ENCODE measurements around the gene SLC17A2.
"Not testable (repeated sequence)": the region's sequence is repeated elsewhere in the genome, so short reads cannot be mapped to it uniquely, and the experiment has no call there.

The SLC17A2 gene

GRCh38 chr6:25951296-25952032 is 21.0 kb upstream of the SLC17A2 start:
- Histone ChIP-seq H3K4me3 (ENCODE audit: low read length) (no peak overlapping the region), H3F3A (ENCODE audit: control insufficient read depth, insufficient read depth) (no peaks in the 10 kb centered on the region), H3K4me1 (ENCODE audit: control insufficient read depth, low read length) (peaks cover 6% of the 10 kb centered on the region), H3K27me3 (ENCODE audit: control insufficient read depth, low read length) (no peaks in the 10 kb centered on the region), H3K9me2 (replicated peaks; ENCODE audit: control insufficient read depth, low read length) (no peaks in the 10 kb centered on the region), H3K9me3 (ENCODE audit: control insufficient read depth, insufficient read depth, low read length) (no peaks in the 10 kb centered on the region), H3K36me3 (ENCODE audit: control insufficient read depth, low read length) (no peaks in the 10 kb centered on the region), H3K4me2 (ENCODE audit: low read length) (no peak overlapping the region), H3K79me2 (ENCODE audit: control insufficient read depth, low read length) (no peaks in the 10 kb centered on the region), H4K20me1 (ENCODE audit: control insufficient read depth, insufficient read depth, low read depth, low read length) (no peaks in the 10 kb centered on the region), H3K27ac (ENCODE audit: low read depth, low read length) (no peak overlapping the region)
- TF ChIP-seq CTCF (IDR thresholded peaks at IDR 0.05; ENCODE audit: low read depth, low read length, poor library complexity, severe bottlenecking) (no peak), EZH2phosphoT487 (IDR thresholded peaks at IDR 0.05; ENCODE audit: borderline replicate concordance, low read length) (no peak)

- peaks cover 9% of the 10 kb centered on the region for H3K4me1 ChIP-seq (ENCODE audit: control insufficient read depth, low read length)
- no peak overlapping the region for H3K27ac ChIP-seq (ENCODE audit: low read depth, low read length)
- no peaks in the 10 kb centered on the region for H3K9me2 ChIP-seq (replicated peaks; ENCODE audit: control insufficient read depth, low read length)
- H3K4me3 ChIP-seq (ENCODE audit: low read length) = no peak overlapping the region
- TF ChIP-seq EZH2phosphoT487 (IDR thresholded peaks at IDR 0.05; ENCODE audit: borderline replicate concordance, low read length) (no peak), CTCF (IDR thresholded peaks at IDR 0.05; ENCODE audit: low read depth, low read length, poor library complexity, severe bottlenecking) (no peak)
- no peaks in the 10 kb centered on the region for H3F3A ChIP-seq (ENCODE audit: control insufficient read depth, insufficient read depth)
- no peaks in the 10 kb centered on the region for H3K36me3 ChIP-seq (ENCODE audit: control insufficient read depth, low read length)
- peaks cover 8% of the 10 kb centered on the region for H3K9me3 ChIP-seq (ENCODE audit: control insufficient read depth, insufficient read depth, low read length)
- no peaks in the 10 kb centered on the region for H3K79me2 ChIP-seq (ENCODE audit: control insufficient read depth, low read length)
- H4K20me1 ChIP-seq (ENCODE audit: control insufficient read depth, insufficient read depth, low read depth, low read length) = no peaks in the 10 kb centered on the region
- H3K4me2 ChIP-seq (ENCODE audit: low read length) = no peak overlapping the region
- no peaks in the 10 kb centered on the region for H3K27me3 ChIP-seq (ENCODE audit: control insufficient read depth, low read length)
These were observed 19.8 kb upstream of the SLC17A2 start for GRCh38 chr6:25950297-25950696.

- Histone ChIP-seq H3K4me3 (ENCODE audit: low read length) (no peak overlapping the region), H3K4me2 (ENCODE audit: low read length) (no peak overlapping the region), H3K9me3 (ENCODE audit: control insufficient read depth, insufficient read depth, low read length) (peaks cover 12% of the 10 kb centered on the region), H3F3A (ENCODE audit: control insufficient read depth, insufficient read depth) (no peaks in the 10 kb centered on the region), H4K20me1 (ENCODE audit: control insufficient read depth, insufficient read depth, low read depth, low read length) (no peaks in the 10 kb centered on the region), H3K36me3 (ENCODE audit: control insufficient read depth, low read length) (no peaks in the 10 kb centered on the region), H3K4me1 (ENCODE audit: control insufficient read depth, low read length) (peaks cover 11% of the 10 kb centered on the region), H3K27ac (ENCODE audit: low read depth, low read length) (no peak overlapping the region), H3K9me2 (replicated peaks; ENCODE audit: control insufficient read depth, low read length) (no peaks in the 10 kb centered on the region), H3K79me2 (ENCODE audit: control insufficient read depth, low read length) (no peaks in the 10 kb centered on the region), H3K27me3 (ENCODE audit: control insufficient read depth, low read length) (no peaks in the 10 kb centered on the region)
- TF ChIP-seq EZH2phosphoT487 (IDR thresholded peaks at IDR 0.05; ENCODE audit: borderline replicate concordance, low read length) (no peak), CTCF (IDR thresholded peaks at IDR 0.05; ENCODE audit: low read depth, low read length, poor library complexity, severe bottlenecking) (no peak)
These were observed 19.2 kb upstream of the SLC17A2 start for GRCh38 chr6:25949695-25950094.

- not testable (repeated sequence) for H3K9me2 ChIP-seq (replicated peaks; ENCODE audit: control insufficient read depth, low read length); H3K4me2 ChIP-seq (ENCODE audit: low read length); H3F3A ChIP-seq (ENCODE audit: control insufficient read depth, insufficient read depth); H3K27me3 ChIP-seq (ENCODE audit: control insufficient read depth, low read length); H3K27ac ChIP-seq (ENCODE audit: low read depth, low read length); H4K20me1 ChIP-seq (ENCODE audit: control insufficient read depth, insufficient read depth, low read depth, low read length); H3K79me2 ChIP-seq (ENCODE audit: control insufficient read depth, low read length); H3K36me3 ChIP-seq (ENCODE audit: control insufficient read depth, low read length); H3K4me3 ChIP-seq (ENCODE audit: low read length)
- H3K4me1 ChIP-seq (ENCODE audit: control insufficient read depth, low read length) = peaks cover 11% of the 10 kb centered on the region
- peaks cover 12% of the 10 kb centered on the region for H3K9me3 ChIP-seq (ENCODE audit: control insufficient read depth, insufficient read depth, low read length)
These were observed 17.0 kb upstream of the SLC17A2 start for GRCh38 chr6:25947492-25947891.

Data from DOHH2 (cell line).